SK-N-SH treated with all-trans-retinoic acid at 6 μM for 48 hours (cell line): ENCODE data around the gene GOLT1A.

ENCODE experiments used
- ARNTL ChIP-seq: fragments of 450-650 bp; formaldehyde crosslinking; IDR thresholded peaks from 2 replicates; pipeline ENCODE4 v1.5.0; 2020; ENCODE audit warnings: low read depth, mild to moderate bottlenecking, moderate library complexity, borderline replicate concordance
- GLIS3 ChIP-seq: fragments of 250-450 bp; sonication (Bioruptor Pico); IDR thresholded peaks from 2 replicates; pipeline ENCODE4 v1.5.0; 2020; ENCODE audit warnings: mild to moderate bottlenecking, moderate library complexity
- PPARA ChIP-seq: fragments of 250-450 bp; sonication (Bioruptor Pico); IDR thresholded peaks from 2 replicates; pipeline ENCODE4 v1.5.0; 2020; ENCODE audit warnings: mild to moderate bottlenecking, borderline replicate concordance
- RARB ChIP-seq: fragments of 250-450 bp; sonication (Bioruptor Pico); IDR thresholded peaks from 2 replicates; pipeline ENCODE4 v1.8.0; 2021; ENCODE audit warnings: mild to moderate bottlenecking, moderate library complexity
- TOX ChIP-seq: fragments of 250-450 bp; sonication (Bioruptor Pico); IDR thresholded peaks from 2 replicates; pipeline ENCODE4 v1.8.0; 2021; ENCODE audit warnings: mild to moderate bottlenecking, moderate library complexity, borderline replicate concordance
- ZFP3 ChIP-seq: fragments of 250-450 bp; sonication (Bioruptor Pico); IDR thresholded peaks from 2 replicates; pipeline ENCODE4 v1.5.0; 2020; ENCODE audit warnings: mild to moderate bottlenecking, moderate library complexity
- ZNF565 ChIP-seq: fragments of 450-650 bp; formaldehyde crosslinking; conservative IDR thresholded peaks from 2 replicates; pipeline ENCODE4 v1.5.0; 2020; ENCODE audit warnings: low read depth, mild to moderate bottlenecking, moderate library complexity
- TF ChIP-seq, protein P1 (sequence below): fragments of 250-450 bp; sonication (Bioruptor Pico); IDR thresholded peaks from 2 replicates; pipeline ENCODE4 v1.8.0; 2020; ENCODE audit warnings: mild to moderate bottlenecking, moderate library complexity, borderline replicate concordance
- TF ChIP-seq, protein P2 (sequence below): fragments of 250-450 bp; sonication (Bioruptor Pico); IDR thresholded peaks from 2 replicates; pipeline ENCODE4 v1.5.1; 2020; ENCODE audit warnings: low read depth, mild to moderate bottlenecking, moderate library complexity

DNA sequence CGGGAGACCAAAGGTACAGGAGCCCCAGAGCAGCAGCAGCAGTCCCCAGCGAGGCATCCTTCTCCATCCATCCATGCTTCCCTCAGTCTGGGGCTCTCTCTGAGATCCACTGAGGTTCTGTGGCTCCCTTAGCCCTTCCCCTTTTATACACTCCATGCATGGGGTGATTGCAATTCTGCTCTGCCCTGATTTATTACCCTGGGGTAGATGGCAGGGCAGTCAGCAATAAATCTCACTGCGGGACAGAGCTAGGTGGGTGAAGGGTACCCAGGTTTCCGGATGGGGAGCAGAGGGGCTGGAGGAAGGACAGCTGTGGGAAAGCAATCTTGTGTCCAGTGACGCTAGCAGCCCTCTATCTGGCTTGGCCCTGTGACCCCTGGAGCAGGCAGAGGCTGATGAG lies 47.6 kb downstream of the GOLT1A start, which contains the start of gene REN:
- TF ChIP-seq, protein P1, sequence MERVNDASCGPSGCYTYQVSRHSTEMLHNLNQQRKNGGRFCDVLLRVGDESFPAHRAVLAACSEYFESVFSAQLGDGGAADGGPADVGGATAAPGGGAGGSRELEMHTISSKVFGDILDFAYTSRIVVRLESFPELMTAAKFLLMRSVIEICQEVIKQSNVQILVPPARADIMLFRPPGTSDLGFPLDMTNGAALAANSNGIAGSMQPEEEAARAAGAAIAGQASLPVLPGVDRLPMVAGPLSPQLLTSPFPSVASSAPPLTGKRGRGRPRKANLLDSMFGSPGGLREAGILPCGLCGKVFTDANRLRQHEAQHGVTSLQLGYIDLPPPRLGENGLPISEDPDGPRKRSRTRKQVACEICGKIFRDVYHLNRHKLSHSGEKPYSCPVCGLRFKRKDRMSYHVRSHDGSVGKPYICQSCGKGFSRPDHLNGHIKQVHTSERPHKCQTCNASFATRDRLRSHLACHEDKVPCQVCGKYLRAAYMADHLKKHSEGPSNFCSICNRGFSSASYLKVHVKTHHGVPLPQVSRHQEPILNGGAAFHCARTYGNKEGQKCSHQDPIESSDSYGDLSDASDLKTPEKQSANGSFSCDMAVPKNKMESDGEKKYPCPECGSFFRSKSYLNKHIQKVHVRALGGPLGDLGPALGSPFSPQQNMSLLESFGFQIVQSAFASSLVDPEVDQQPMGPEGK = no peak
- no peak for TF ChIP-seq ZNF565 (CRISPR knock-in tag)
- no peak for TF ChIP-seq ZFP3 (CRISPR knock-in tag)
- TF ChIP-seq ARNTL (CRISPR knock-in tag) = no peak
- no peak for TF ChIP-seq GLIS3 (CRISPR knock-in tag)
- TF ChIP-seq, protein P2, sequence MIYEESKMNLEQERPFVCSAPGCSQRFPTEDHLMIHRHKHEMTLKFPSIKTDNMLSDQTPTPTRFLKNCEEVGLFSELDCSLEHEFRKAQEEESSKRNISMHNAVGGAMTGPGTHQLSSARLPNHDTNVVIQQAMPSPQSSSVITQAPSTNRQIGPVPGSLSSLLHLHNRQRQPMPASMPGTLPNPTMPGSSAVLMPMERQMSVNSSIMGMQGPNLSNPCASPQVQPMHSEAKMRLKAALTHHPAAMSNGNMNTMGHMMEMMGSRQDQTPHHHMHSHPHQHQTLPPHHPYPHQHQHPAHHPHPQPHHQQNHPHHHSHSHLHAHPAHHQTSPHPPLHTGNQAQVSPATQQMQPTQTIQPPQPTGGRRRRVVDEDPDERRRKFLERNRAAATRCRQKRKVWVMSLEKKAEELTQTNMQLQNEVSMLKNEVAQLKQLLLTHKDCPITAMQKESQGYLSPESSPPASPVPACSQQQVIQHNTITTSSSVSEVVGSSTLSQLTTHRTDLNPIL (CRISPR knock-in tag) = no peak
- no peak for TF ChIP-seq TOX (CRISPR knock-in tag)
- no peak for TF ChIP-seq RARB
- TF ChIP-seq PPARA (CRISPR knock-in tag) = no peak
